PC-9 (cell line): ENCODE results near the gene R3HCC1L. TPM values are rescaled to one million over a fixed set of nuclear protein-coding genes. Genes with fewer than 3 reads are reported as not detected.

Experiments
- BruUV-seq: library from RNA; stranded (reverse); fragments of 400-500 nt; replicated peaks from 2 replicates; lab custom pipeline; 2021; lab: Mats Ljungman, UMichigan
- CTCF ChIA-PET: fragments of 300-600 bp; sonication (Branson Sonifier 250); formaldehyde crosslinking; loops from one replicate; lab custom pipeline; 2022; ENCODE audit warnings: antibody characterized with exemption; lab: Charles Lee
- POLR2A ChIA-PET: fragments of 300-600 bp; sonication (Branson Sonifier 250); formaldehyde crosslinking; loops from one replicate; lab custom pipeline; 2022; ENCODE audit warnings: antibody characterized with exemption; ENCODE audit not compliant: unreplicated experiment; lab: Charles Lee
- DNase-seq, 2 experiments: peaks; one replicate each; pipeline versions ENCODE4 v3.0.0 to v3.0.0-alpha.2; 2015 to 2022; ENCODE audit warnings: mixed read lengths in 1 of 2
- H2AFZ ChIP-seq: fragments of 200-600 bp; sonication (generic); 2 replicates; pipeline ENCODE4 v1.8.1; 2017; ENCODE audit warnings: antibody characterized with exemption
- H3F3A ChIP-seq: fragments of 200-600 bp; sonication (generic); 2 replicates; pipeline ENCODE4 v1.8.1; 2017; ENCODE audit warnings: antibody characterized with exemption, mild to moderate bottlenecking, low read depth; ENCODE audit not compliant: insufficient read depth
- H3K27ac ChIP-seq: fragments of 200-600 bp; sonication (generic); 2 replicates; pipeline ENCODE4 v1.6.1; 2016; ENCODE audit warnings: mixed run types
- H3K27me3 ChIP-seq: fragments of 200-600 bp; sonication (generic); 2 replicates; pipeline ENCODE4 v1.6.1; 2016; ENCODE audit warnings: low read depth, mixed run types; ENCODE audit not compliant: insufficient read depth
- H3K36me3 ChIP-seq: fragments of 200-600 bp; sonication (generic); 2 replicates; pipeline ENCODE4 v1.6.1; 2016; ENCODE audit warnings: low read depth, mixed run types
- H3K4me1 ChIP-seq: fragments of 200-600 bp; sonication (generic); replicated peaks from 2 replicates; pipeline ENCODE4 v1.6.1; 2016; ENCODE audit warnings: mixed run types; ENCODE audit not compliant: insufficient read depth
- H3K4me2 ChIP-seq: fragments of 200-600 bp; sonication (generic); 2 replicates; pipeline ENCODE4 v1.6.1; 2017; ENCODE audit warnings: mixed run types
- H3K4me3 ChIP-seq: fragments of 200-600 bp; sonication (generic); 2 replicates; pipeline ENCODE4 v1.6.1; 2016; ENCODE audit warnings: mixed run types
- H3K79me2 ChIP-seq: fragments of 200-600 bp; sonication (generic); 2 replicates; pipeline ENCODE4 v1.6.1; 2017; ENCODE audit warnings: low read depth, mixed run types
- H3K9me2 ChIP-seq: fragments of 200-600 bp; sonication (generic); 2 replicates; pipeline ENCODE4 v1.8.1; 2017; ENCODE audit warnings: mild to moderate bottlenecking; ENCODE audit not compliant: insufficient read depth
- H3K9me3 ChIP-seq: fragments of 200-600 bp; sonication (generic); 2 replicates; pipeline ENCODE4 v1.8.1; 2016; ENCODE audit warnings: low read depth; ENCODE audit not compliant: insufficient read depth
- H4K20me1 ChIP-seq: fragments of 200-600 bp; sonication (generic); 2 replicates; pipeline ENCODE4 v1.8.1; 2017; ENCODE audit not compliant: insufficient read depth
- CTCF ChIP-seq: fragments of 200-600 bp; sonication (generic); conservative IDR thresholded peaks from 2 replicates; pipeline ENCODE4 v1.6.1; 2017; ENCODE audit warnings: mixed run types, antibody characterized with exemption, mild to moderate bottlenecking, moderate library complexity
- EZH2 ChIP-seq: fragments of 200-600 bp; sonication (generic); IDR thresholded peaks from 2 replicates; pipeline ENCODE4 v1.8.0; 2017; ENCODE audit warnings: antibody characterized with exemption, low read depth
- intact Hi-C: fragments of 100-400 bp; cut with micrococcal nuclease; formaldehyde crosslinking; loops from one replicate; pipeline ENCODE4 v1.10.0; 2022; ENCODE audit not compliant: unreplicated experiment
- total RNA-seq: library from RNA; stranded (reverse); gene quantifications from 2 replicates; pipeline ENCODE4 v1.2.3, GENCODE V29; 2021

The R3HCC1L gene
- total RNA-seq, 1 experiment from 2014 or later = 7.0 TPM

GRCh38 chr10:98285416-98285815 lies 151.0 kb downstream of the R3HCC1L start:
- no peak overlapping the region for H2AFZ ChIP-seq
- no peaks in the 10 kb centered on the region for H3K4me1 ChIP-seq
- POLR2A ChIA-PET = no interaction called here
- no peaks in the 10 kb centered on the region for H3K27me3 ChIP-seq
- H3K79me2 ChIP-seq = no peaks in the 10 kb centered on the region
- H4K20me1 ChIP-seq = no peaks in the 10 kb centered on the region
- no peak for DNase-seq
- no peak overlapping the region for H3K27ac ChIP-seq
- H3K9me2 ChIP-seq = no peaks in the 10 kb centered on the region
- no peak overlapping the region for H3K4me2 ChIP-seq
- CTCF ChIA-PET = no interaction called here
- H3F3A ChIP-seq = no peaks in the 10 kb centered on the region
- no TSS peak for BruUV-seq
- intact Hi-C loops = no loop called here
- TF ChIP-seq EZH2 (no peak), CTCF (no peak)
- H3K4me3 ChIP-seq = no peak overlapping the region
- no peaks in the 10 kb centered on the region for H3K36me3 ChIP-seq
- no peaks in the 10 kb centered on the region for H3K9me3 ChIP-seq

GRCh38 chr10:98286419-98286818 lies 152.0 kb downstream of the R3HCC1L start:
- ChIA-PET POLR2A (no interaction called here), CTCF (no interaction called here)
- intact Hi-C loops = no loop called here

GRCh38 chr10:98287321-98287720 lies 152.9 kb downstream of the R3HCC1L start:
- Histone ChIP-seq H3K9me2 (no peaks in the 10 kb centered on the region), H3K4me3 (no peak overlapping the region), H3K79me2 (no peaks in the 10 kb centered on the region), H3K4me1 (peaks cover 11% of the 10 kb centered on the region), H4K20me1 (no peaks in the 10 kb centered on the region), H3K36me3 (no peaks in the 10 kb centered on the region), H3K27me3 (no peaks in the 10 kb centered on the region), H3K4me2 (no peak overlapping the region), H2AFZ (no peak overlapping the region), H3K9me3 (no peaks in the 10 kb centered on the region), H3K27ac (no peak overlapping the region), H3F3A (no peaks in the 10 kb centered on the region)
- intact Hi-C loops = no loop called here
- no peak for DNase-seq
- ChIA-PET POLR2A (no interaction called here), CTCF (no interaction called here)
- TF ChIP-seq EZH2 = no peak
- TF ChIP-seq CTCF = no peak
- BruUV-seq = no TSS peak

More at GRCh38 chr10:98286419-98286818, 152.0 kb downstream of the R3HCC1L start:
- H3K9me3 ChIP-seq = no peaks in the 10 kb centered on the region
- no peak for DNase-seq
- H3K36me3 ChIP-seq = no peaks in the 10 kb centered on the region
- peaks cover 2% of the 10 kb centered on the region for H3K4me1 ChIP-seq
- H3K9me2 ChIP-seq = no peaks in the 10 kb centered on the region
- H3K4me2 ChIP-seq = no peak overlapping the region
- no peak for TF ChIP-seq CTCF
- TF ChIP-seq EZH2 = no peak
- no peak overlapping the region for H2AFZ ChIP-seq
- no peaks in the 10 kb centered on the region for H3K27me3 ChIP-seq
- H3K27ac ChIP-seq = no peak overlapping the region
- H3F3A ChIP-seq = no peaks in the 10 kb centered on the region
- BruUV-seq = no TSS peak
- H3K79me2 ChIP-seq = no peaks in the 10 kb centered on the region
- H4K20me1 ChIP-seq = no peaks in the 10 kb centered on the region
- no peak overlapping the region for H3K4me3 ChIP-seq
